Activated T-cell treated with anti-CD3 and anti-CD28 coated beads for 48 hours (primary cell): ENCODE data around the gene BAHCC1.

ENCODE experiments used
- DNase-seq: peaks from one replicate; pipeline ENCODE4 v3.0.0-alpha.2; 2020; ENCODE audit warnings: low read depth

BAHCC1 gene

GRCh38 chr17:81514739-81515529 is 119.7 kb downstream of the BAHCC1 start:
- peak; percentile 76 for DNase-seq

GRCh38 chr17:81515530-81516041 is 120.3 kb downstream of the BAHCC1 start:
- no peak for DNase-seq
